Glomerular visceral epithelial cell (primary cell): Measurements from ENCODE around the gene MFSD8.
A peak's percentile ranks its signal among the peaks of the same experiment; 100 is the strongest.
"Not testable (repeated sequence)": the region's sequence is repeated elsewhere in the genome, so short reads cannot be mapped to it uniquely, and the experiment has no call there.

Source experiments
- DNase-seq: peaks from one replicate; pipeline ENCODE4 v3.0.0-alpha.2; 2016; ENCODE audit errors: extremely low spot score

Gene MFSD8

DNA sequence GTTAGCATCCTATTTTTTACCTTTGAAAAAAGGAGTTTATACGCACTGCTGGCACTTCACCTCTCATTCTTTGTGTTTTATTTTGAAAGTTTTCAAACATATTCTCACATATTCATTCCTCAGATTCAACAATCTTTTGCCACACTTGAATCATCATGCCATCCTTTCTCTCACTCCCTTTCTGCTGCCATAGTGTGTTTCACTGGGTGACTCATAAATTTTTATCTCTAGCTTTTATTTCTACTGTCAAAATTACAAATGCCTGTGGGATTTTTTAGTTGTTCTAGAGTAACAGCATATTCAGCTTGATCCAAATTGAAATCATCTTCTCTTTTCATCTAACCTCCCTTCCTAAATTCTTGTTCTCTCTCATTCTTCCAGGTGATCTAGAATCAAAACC is 28.0 kb downstream of the MFSD8 start:
- peak; percentile 16 for DNase-seq

DNA sequence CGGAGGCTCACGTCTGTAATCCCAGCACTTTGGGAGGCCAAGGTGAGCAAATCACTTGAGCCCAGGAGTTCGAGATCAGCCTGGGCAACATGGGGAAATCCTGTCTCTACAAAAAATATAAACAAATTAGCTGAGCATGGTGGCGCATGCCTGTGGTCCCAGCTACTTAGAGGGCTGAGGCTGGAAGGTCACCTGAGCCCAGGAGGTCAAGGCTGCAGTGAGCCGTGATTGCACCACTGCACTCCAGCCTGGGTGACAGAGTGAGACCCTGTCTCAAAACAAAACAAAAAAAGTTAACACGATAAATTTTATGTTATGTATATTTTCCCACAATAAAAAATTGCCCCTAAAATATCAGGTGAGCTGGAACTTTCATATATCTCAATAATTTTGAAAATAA is 33.1 kb downstream of the MFSD8 start:
- not testable (repeated sequence) for DNase-seq

- DNase-seq = no peak
These were observed 34.8 kb downstream of the MFSD8 start for GRCh38 chr4:127930175-127930574.

DNA sequence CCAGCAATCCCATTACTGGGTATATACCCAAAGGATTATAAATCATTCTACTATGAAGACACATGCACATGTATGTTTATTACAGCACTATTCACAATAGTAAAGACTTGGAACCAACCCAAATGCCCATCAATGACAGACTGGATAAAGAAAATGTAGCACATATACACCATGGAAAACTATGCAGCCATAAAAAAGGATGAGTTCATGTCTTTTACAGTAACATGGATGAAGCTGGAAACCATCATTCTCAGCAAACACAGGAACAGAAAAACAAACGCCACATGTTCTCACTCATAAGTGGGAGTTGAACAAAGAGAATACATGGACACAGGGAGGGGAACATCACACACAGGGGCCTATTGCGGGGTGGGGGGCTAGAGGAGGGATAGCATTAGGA is 39.3 kb downstream of the MFSD8 start:
- DNase-seq = not testable (repeated sequence)

DNA sequence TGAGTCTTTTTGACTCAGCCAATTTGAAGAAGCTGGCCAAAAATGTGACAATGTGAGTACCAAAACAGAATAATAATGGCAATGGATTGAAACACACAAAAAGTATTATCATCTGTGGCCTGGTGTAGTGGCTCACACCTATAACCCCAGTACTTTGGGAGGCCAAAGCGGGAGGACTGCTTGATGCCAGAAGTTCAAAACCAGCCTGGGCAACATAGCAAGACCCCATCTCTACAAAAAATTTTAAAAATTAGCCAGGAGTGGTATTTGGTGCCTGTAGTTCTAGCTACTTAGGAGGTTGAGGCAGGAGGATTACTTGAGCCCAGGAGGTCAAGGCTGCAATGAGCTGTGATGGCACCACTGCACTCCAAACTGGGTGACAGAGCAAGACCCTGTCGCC is 42.7 kb downstream of the MFSD8 start:
- no peak for DNase-seq

DNA sequence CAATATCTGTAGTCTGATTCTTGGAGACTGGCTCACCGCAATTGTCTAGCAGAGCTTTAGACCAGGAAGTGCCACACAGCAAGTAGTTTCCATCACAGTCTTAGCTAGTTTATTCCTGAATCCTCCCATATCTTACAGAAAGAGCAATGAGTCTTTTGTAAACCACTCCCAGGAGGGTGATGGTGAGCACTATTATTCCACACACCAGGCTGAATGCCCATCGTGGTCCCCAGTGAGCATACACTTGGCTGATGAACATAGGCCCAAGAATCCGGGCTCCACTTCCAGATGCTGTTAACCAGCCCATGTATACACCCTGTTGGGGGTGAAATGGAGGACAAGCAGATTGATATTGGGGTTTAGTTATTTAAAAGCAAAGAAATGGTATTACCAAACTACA is 44.5 kb downstream of the MFSD8 start:
- no peak for DNase-seq

GRCh38 chr4:127917151-127917550 is 47.8 kb downstream of the MFSD8 start:
- no peak for DNase-seq

DNA sequence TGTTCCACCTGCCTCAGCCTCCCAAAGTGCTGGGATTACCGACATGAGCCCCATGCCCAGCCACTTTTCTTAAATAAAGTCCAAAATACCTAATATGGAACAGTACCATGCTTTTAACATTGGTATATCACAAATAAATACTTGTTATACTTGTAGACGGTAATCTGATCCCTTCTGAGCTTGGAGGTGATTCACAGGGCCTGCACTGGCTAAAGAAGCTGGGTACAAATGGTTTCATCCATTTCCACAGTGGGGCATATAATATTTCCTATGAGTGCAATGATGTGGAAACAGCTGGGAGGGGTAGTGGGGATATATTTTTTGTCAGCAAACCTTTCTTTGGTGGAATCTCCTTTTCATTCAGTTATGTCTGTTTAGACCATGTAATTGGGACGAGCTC is 48.5 kb downstream of the MFSD8 start:
- DNase-seq = no peak

GRCh38 chr4:127905029-127905428 is 59.9 kb downstream of the MFSD8 start:
- DNase-seq = no peak

GRCh38 chr4:127899682-127900081 is 65.3 kb downstream of the MFSD8 start:
- DNase-seq = not testable (repeated sequence)

- no peak for DNase-seq
These were observed 68.4 kb downstream of the MFSD8 start for GRCh38 chr4:127896528-127896927.

DNA sequence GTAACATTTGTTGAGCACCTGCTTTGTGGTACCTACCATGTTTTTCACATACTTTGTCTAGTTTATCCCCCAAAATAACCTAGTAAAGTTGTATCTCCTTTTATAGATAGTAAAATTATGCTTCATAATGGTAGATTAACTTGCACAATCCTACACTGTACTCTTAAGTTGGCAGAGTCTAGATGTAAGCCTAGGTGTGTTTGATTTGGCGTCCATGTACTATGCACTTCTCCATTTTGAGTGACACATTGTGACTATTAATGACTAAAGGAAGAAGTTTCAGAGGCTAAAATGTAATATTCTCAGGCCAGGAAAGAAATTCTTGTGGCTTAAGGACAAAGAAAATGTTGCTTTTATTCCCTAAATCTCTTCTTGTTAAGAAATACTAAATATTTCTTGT is 68.9 kb downstream of the MFSD8 start:
- DNase-seq = no peak

- no peak for DNase-seq
These were observed 75.1 kb downstream of the MFSD8 start for GRCh38 chr4:127889903-127890302.

DNA sequence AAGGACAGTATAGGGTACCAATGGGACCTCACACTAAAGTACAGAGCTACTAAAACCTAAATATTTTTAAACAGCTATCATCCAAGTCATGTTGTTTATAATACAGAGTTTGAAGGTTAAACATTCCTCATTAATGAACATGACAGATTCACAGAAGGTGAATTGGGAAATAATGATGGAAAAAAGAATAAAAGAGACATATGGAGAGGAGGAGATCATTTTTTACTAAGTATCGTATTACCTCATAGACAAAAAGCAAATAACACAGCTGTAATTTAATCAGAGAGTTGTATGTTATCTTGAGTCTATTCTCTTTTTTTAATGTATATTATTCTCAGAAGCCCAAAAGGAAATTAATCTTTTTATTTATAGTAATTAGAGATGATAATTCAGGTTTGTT is 76.4 kb downstream of the MFSD8 start:
- no peak for DNase-seq

DNA sequence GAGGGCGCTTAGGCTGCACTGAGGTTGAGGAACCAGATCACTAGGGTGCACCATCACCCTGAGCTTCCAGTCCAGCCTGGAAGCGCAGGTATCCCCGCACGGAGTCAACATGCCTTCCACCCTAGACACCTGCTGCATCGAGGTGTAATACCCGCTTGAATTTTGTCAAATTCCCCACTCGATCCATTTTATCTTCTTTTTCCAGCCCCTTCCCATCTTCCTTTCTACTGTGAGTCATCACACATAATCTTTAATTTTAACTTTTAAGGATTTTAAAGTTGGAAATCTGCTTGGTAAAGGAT is 83.5 kb downstream of the MFSD8 start:
- no peak for DNase-seq

GRCh38 chr4:127880763-127881562 is 84.0 kb downstream of the MFSD8 start, which contains the start of gene PLK4:
TSS of gene PLK4 (plus strand) at chr4:127880893. CDS start at chr4:127881135, 242 bp downstream.
- peak; percentile 98 for DNase-seq

DNA sequence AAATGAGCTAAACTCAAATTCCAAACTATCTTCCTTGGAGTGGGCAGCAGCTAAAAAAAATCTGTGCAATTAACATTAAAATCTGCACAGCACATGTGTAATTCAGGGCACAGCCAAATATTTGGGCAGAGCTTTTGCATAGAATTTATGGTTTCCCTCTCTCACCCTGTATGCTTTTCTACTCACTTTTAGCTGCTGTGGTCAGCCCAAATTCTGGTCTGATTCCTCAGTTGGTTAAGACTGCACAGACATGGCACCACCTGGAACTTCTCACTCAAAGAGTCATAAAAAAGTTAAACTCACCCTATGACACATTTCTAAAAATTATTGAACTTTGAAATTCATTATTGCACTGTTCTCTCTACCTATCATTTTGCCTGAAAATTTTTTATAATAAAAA is 89.2 kb downstream of the MFSD8 start:
- DNase-seq = no peak

DNA sequence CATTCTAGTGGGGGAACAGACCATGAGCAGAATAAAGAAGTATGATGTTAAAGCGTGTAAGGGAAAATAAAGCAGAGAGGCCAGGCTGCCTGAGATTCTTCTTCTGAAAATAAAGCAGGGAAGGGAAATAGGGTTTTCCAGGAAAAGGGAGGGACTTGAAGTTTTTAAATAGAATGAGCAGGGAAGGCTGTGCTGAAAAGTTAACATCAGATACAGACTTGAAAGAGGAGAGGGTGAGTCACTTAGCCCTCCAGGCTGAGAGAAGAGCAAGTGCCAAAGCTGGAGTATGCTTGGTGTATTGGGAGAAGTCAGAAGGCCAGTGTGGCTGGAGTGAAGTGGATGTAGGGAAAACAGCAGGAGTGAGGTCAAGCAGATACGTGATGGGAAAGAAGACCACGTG is 94.3 kb downstream of the MFSD8 start:
- peak; percentile 26 for DNase-seq

DNA sequence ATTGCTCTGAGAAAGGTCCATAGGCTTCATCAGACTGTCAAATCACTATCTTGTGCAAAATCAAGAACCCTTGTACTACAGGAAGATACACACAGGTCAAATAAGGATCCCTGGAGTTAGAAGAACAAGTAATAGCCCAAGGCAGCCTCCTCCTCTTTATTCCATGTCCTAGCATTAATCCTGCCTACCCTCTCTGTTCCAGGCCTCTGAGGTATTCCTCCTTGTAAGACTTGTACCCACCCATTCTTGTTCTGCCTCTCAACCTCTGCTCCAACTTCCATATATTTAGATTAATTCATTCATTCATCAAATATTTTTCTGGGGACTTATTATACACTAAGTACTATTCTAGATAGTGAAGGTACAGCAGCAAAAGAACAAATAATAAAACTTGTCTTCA is 94.7 kb downstream of the MFSD8 start:
- DNase-seq = no peak

DNA sequence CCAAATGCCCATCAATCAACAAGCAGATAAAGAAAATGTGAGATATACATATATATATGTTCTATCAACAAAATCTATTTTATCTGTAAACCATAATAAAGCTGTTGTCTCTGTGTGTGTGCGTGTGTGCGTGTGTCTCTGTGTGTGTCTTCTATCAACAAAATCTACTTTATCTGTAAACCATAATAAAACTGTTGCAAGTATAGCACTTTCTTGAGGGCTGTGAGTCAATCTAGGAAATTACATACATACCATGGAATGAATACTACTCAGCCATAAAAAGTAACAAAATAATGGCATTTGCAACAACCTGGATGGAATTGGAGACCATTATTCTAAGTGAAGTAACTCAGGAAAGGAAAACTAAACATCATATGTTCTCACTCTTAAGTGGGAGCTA is 96.8 kb downstream of the MFSD8 start:
- DNase-seq = no peak
